Common myeloid progenitor, CD34-positive (primary cell): ENCODE measurements around the gene TBR1.

Experiments
- CTCF ChIA-PET: fragments of 350-600 bp; sonication (Branson Sonifier 250); formaldehyde crosslinking; loops from one replicate; lab custom pipeline; 2021; ENCODE audit warnings: antibody characterized with exemption; lab: Charles Lee
- POLR2A ChIA-PET: fragments of 350-600 bp; sonication (Branson Sonifier 250); formaldehyde crosslinking; loops from one replicate; lab custom pipeline; 2021; ENCODE audit warnings: antibody characterized with exemption; lab: Charles Lee
- DNase-seq, 3 donors: peaks; one replicate each; pipeline versions ENCODE4 v3.0.0 to v3.0.0-alpha.2; 2013
- H3K27ac ChIP-seq, 2 experiments: 1 replicate in 1 of 2; 2 replicates in 1 of 2; pipeline ENCODE4 v1.7.0; 2013; ENCODE audit warnings: inconsistent platforms in 2 of 2, low read length in 2 of 2, mild to moderate bottlenecking in 2 of 2, low read depth in 1 of 2, moderate library complexity in 1 of 2; ENCODE audit not compliant: severe bottlenecking in 2 of 2, insufficient read depth in 1 of 2, poor library complexity in 1 of 2
- H3K27me3 ChIP-seq, 5 experiments: replicated peaks in 2 of 5; 1 replicate in 3 of 5; 2 replicates in 2 of 5; pipeline versions ENCODE4 v1.6.1 to v1.7.0; 2013; ENCODE audit warnings: low read length in 4 of 5, mild to moderate bottlenecking in 2 of 5, moderate library complexity in 2 of 5, inconsistent platforms in 1 of 5; ENCODE audit not compliant: insufficient read depth in 5 of 5, control insufficient read depth in 4 of 5
- H3K36me3 ChIP-seq, 4 experiments: 1 replicate in 2 of 4; 2 replicates in 2 of 4; pipeline versions ENCODE4 v1.6.1 to v1.7.0; 2013; ENCODE audit warnings: low read length in 3 of 4, control low read depth in 1 of 4, mild to moderate bottlenecking in 1 of 4; ENCODE audit not compliant: control insufficient read depth in 4 of 4, insufficient read depth in 4 of 4
- H3K4me1 ChIP-seq, 4 experiments: 1 replicate in 3 of 4; 2 replicates in 1 of 4; pipeline versions ENCODE4 v1.6.1 to v1.7.1; 2013; ENCODE audit warnings: low read length in 3 of 4, mild to moderate bottlenecking in 3 of 4, control low read depth in 1 of 4, inconsistent platforms in 1 of 4, moderate library complexity in 1 of 4; ENCODE audit not compliant: control insufficient read depth in 4 of 4, insufficient read depth in 4 of 4; ENCODE audit errors: control extremely low read depth in 1 of 4
- H3K4me3 ChIP-seq, 7 experiments: 1 replicate in 4 of 7; 2 replicates in 3 of 7; pipeline versions ENCODE4 v1.5.1 to v1.7.0; 2013; ENCODE audit warnings: mild to moderate bottlenecking in 7 of 7, low read length in 6 of 7, moderate library complexity in 6 of 7, inconsistent platforms in 2 of 7, low read depth in 2 of 7, control low read depth in 1 of 7; ENCODE audit not compliant: insufficient read depth in 4 of 7, control insufficient read depth in 1 of 7; ENCODE audit errors: extremely low read depth in 1 of 7
- H3K9me3 ChIP-seq, 5 experiments: 1 replicate in 4 of 5; 2 replicates in 1 of 5; pipeline versions ENCODE4 v1.6.1 to v1.7.1; 2013; ENCODE audit warnings: low read length in 4 of 5, mild to moderate bottlenecking in 2 of 5, inconsistent platforms in 1 of 5, low read depth in 1 of 5, moderate library complexity in 1 of 5; ENCODE audit not compliant: control insufficient read depth in 4 of 5, insufficient read depth in 2 of 5; ENCODE audit errors: control extremely low read depth in 1 of 5
- WGBS: methylation state at CpG from one replicate; pipeline ENCODE4 v1.1.5; 2013; ENCODE audit not compliant: insufficient coverage; 5-methylcytosine and 5-hydroxymethylcytosine counted together

TBR1 gene

DNA sequence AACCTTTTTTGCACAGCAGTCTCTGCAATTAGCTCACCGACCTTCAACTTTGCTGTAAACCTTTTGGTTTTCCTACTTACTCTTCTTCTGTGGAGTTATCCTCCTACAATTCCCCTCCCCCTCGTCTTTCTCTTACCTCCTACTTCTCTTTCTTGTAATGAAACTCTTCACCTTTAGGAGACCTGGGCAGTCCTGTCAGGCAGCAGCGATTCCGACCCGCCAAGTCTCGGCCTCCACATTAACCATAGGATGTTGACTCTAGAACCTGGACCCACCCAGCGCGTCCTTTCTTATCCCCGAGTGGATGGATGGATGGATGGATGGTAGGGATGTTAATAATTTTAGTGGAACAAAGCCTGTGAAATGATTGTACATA, 8.3 kb downstream of the TBR1 start:
- H3K4me3 ChIP-seq, result no peak overlapping the region
- peaks cover 0 to 4% (median 0%) of the 10 kb centered on the region in 5 experiments for H3K9me3 ChIP-seq
- H3K27me3 ChIP-seq, result peaks cover 57 to 100% (median 64%) of the 10 kb centered on the region in 5 experiments
- DNase-seq, result peak in 2 of 3 donors; percentile 16 to 26
- ChIA-PET POLR2A (no interaction called here), CTCF (no interaction called here)
- H3K36me3 ChIP-seq, result no peaks in the 10 kb centered on the region
- H3K4me1 ChIP-seq, result peaks cover 0 to 25% (median 22%) of the 10 kb centered on the region in 4 experiments
- H3K27ac ChIP-seq, result no peak overlapping the region
- WGBS, result 19% methylated on average over 9 of the region's 9 CpGs

DNA sequence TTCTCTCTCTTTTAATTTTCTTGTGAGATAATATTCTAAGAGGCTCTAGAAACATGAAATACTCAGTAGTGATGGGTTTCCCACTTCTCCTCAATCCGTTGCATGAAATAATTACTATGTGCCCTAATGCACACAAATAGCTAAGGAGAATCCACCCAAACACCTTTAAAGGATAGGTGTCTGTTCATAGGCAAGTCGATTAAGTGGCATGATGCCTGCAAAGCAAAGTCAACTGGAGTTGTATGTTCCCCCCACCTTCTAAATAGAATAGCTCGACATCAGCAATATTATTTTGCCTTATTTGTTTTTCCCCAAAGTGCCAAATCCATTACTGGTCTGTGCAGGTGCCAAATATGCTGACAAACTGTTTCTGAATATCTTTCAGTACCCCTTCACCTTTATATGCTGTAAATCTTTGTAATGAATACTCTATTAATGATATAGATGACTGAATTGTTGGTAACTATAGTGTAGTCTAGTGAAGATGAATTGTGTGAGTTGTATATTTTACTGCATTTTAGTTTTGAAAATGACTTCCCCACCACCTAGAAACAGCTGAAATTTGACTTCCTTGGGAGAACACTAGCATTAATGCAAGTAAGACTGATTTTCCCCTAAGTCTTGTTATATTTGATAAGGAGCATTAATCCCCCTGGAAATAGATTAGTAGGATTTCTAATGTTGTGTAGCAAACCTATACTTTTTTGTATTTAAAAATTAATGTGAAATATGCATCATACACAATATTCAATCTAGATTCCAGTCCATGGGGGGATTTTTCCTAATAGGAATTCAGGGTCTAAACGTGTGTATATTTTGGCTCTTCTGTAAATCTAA, 9.0 kb downstream of the TBR1 start:
- POLR2A ChIA-PET, result no interaction called here
- Histone ChIP-seq H3K27me3 (peaks cover 54 to 99% (median 62%) of the 10 kb centered on the region in 5 experiments), H3K36me3 (no peaks in the 10 kb centered on the region), H3K27ac (no peak overlapping the region), H3K9me3 (peaks cover 0 to 4% (median 0%) of the 10 kb centered on the region in 5 experiments), H3K4me1 (peaks cover 0 to 25% (median 22%) of the 10 kb centered on the region in 4 experiments), H3K4me3 (no peak overlapping the region)
- peak in 2 of 3 donors; percentile 27 to 28 for DNase-seq
- CTCF ChIA-PET, result interaction anchor here (0.9 to 1.6 kb wide), 3 partner anchors 8 to 15 kb away, joined by 3 to 4 read pairs (median 3); no protein-coding TSS in a partner anchor
- WGBS, result 0% methylated on average over 2 of the region's 4 CpGs

- H3K4me3 ChIP-seq, result no peak overlapping the region
- no peak overlapping the region for H3K27ac ChIP-seq
- DNase-seq, result peak in 2 of 3 donors; percentile 19 to 28
- POLR2A ChIA-PET, result no interaction called here
- 28% methylated on average over 10 of the region's 17 CpGs for WGBS
- peaks cover 0 to 4% (median 0%) of the 10 kb centered on the region in 5 experiments for H3K9me3 ChIP-seq
- CTCF ChIA-PET, result interaction anchor here (0.9 to 1.9 kb wide), 5 partner anchors 9 to 20 kb away, joined by 3 to 4 read pairs (median 4); no protein-coding TSS in a partner anchor
- peaks cover 0 to 24% (median 21%) of the 10 kb centered on the region in 4 experiments for H3K4me1 ChIP-seq
- H3K27me3 ChIP-seq, result peaks cover 50 to 99% (median 57%) of the 10 kb centered on the region in 5 experiments
- no peaks in the 10 kb centered on the region for H3K36me3 ChIP-seq
These were observed 9.8 kb downstream of the TBR1 start for GRCh38 chr2:161425728-161426454.

DNA sequence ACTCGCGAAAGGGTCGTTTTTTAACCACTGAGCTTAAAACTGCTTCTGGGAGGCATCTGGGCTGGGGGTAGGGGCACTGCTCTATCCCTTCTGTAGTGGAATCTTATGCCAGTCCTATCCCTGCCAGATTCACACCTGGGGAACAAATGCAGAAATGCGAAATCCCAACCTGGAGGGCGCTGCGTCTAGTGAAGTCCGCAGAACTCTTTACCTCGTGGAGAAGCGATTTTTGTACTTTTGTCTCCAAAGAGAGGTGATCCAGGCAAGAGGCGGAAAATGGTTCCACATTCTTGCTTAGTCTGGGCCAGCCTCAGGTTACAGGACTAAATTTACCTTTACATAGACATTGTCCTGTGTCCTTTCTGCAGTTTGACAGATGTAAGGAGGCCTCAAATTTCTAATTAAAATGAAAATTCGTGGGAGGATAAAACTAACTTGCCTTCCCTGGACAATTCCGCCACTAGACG, 10.4 kb downstream of the TBR1 start:
- H3K36me3 ChIP-seq, result no peaks in the 10 kb centered on the region
- ChIA-PET POLR2A (no interaction called here), CTCF (interaction anchor here (0.9 to 1.9 kb wide), 5 partner anchors 9 to 20 kb away, joined by 3 to 4 read pairs (median 4); no protein-coding TSS in a partner anchor)
- DNase-seq, result no peak
- H3K4me1 ChIP-seq, result peaks cover 0 to 24% (median 21%) of the 10 kb centered on the region in 4 experiments
- peaks cover 49 to 97% (median 54%) of the 10 kb centered on the region in 5 experiments for H3K27me3 ChIP-seq
- peaks cover 0 to 4% (median 0%) of the 10 kb centered on the region in 5 experiments for H3K9me3 ChIP-seq
- WGBS, result 19% methylated on average over 12 of the region's 13 CpGs
- peak overlapping the region in 4 of 7 experiments; percentile 35 to 53 (median 39) for H3K4me3 ChIP-seq
- H3K27ac ChIP-seq, result no peak overlapping the region

GRCh38 chr2:161426922-161427663, 11.0 kb downstream of the TBR1 start:
- POLR2A ChIA-PET, result no interaction called here
- H3K27me3 ChIP-seq, result peaks cover 48 to 97% (median 50%) of the 10 kb centered on the region in 5 experiments
- peak; percentile 61 to 72 (median 71) for DNase-seq
- peak overlapping the region in 4 of 7 experiments; percentile 35 to 53 (median 39) for H3K4me3 ChIP-seq
- peaks cover 0 to 4% (median 0%) of the 10 kb centered on the region in 5 experiments for H3K9me3 ChIP-seq
- CTCF ChIA-PET, result interaction anchor here (1.0 to 1.9 kb wide), 4 partner anchors 12 to 19 kb away, joined by 4 read pairs; no protein-coding TSS in a partner anchor
- peaks cover 0 to 24% (median 21%) of the 10 kb centered on the region in 4 experiments for H3K4me1 ChIP-seq
- no peaks in the 10 kb centered on the region for H3K36me3 ChIP-seq
- WGBS, result 2% methylated on average over 52 of the region's 54 CpGs
- H3K27ac ChIP-seq, result no peak overlapping the region
